HFF-Myc (cell line): Measurements from ENCODE around the gene CCDC174.

Experiments
- DNase-seq: peaks from one replicate; pipeline ENCODE4 v3.0.0-alpha.2; 2011; ENCODE audit warnings: low read depth; ENCODE audit errors: extremely low read depth
- H3K4me3 ChIP-seq: replicated peaks from 2 replicates; pipeline ENCODE4 v1.5.1; 2011; ENCODE audit warnings: low read depth, mild to moderate bottlenecking, control low read depth, low read length
- CTCF ChIP-seq: IDR thresholded peaks from 2 replicates; pipeline ENCODE4 v1.5.1; 2012; ENCODE audit warnings: mild to moderate bottlenecking, low read depth, low read length, control low read depth; ENCODE audit errors: missing control alignments

Gene CCDC174

GRCh38 chr3:14691719-14692118 is 40.2 kb downstream of the CCDC174 start:
- no peak for TF ChIP-seq CTCF
- DNase-seq: no peak
- no peak overlapping the region for H3K4me3 ChIP-seq

- no peak for TF ChIP-seq CTCF
- H3K4me3 ChIP-seq: no peak overlapping the region
- DNase-seq: no peak
These were observed 47.2 kb downstream of the CCDC174 start for GRCh38 chr3:14698601-14699244.

DNA sequence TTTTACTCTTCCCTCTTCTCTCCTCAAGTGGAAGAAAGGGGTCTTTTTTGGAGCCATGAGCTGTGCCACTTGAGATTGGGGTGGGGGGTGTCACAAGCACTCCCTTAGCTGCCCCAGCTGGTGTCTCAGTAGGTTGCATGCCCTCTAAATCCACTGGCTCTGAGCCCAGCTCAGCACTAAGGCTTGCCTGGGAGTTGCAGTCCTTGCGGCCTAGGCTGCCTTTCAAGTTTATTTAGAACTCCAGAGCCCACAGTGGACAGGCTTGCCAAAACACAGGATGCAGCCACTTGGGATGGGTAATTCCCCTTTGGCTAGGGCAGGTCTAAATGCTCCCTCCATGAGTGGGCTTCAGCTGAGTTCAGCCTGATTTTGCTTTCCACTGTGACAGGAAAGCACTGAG is 48.1 kb downstream of the CCDC174 start:
- no peak overlapping the region for H3K4me3 ChIP-seq
- TF ChIP-seq CTCF: no peak
- DNase-seq: no peak

DNA sequence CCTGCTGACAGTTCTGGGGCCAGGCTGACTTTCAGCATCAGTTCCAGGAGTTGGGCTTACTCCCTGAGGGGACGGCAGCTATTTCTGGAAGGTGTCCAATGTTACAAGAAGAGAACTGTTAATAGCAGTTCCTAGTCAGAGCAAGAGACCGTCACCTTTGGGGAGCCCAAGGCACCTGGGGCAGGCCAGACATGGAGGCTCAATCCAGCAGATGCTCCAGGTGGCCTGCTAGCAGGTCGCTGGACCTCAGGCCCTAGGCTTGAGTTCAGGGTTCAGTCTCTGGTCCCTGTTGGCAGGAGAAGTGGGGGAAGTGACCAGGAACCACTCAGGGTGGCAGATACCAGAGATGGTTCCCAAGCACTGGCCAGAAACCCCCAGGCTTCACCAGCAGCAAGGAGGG is 49.3 kb downstream of the CCDC174 start:
- TF ChIP-seq CTCF: no peak
- H3K4me3 ChIP-seq: no peak overlapping the region
- no peak for DNase-seq

DNA sequence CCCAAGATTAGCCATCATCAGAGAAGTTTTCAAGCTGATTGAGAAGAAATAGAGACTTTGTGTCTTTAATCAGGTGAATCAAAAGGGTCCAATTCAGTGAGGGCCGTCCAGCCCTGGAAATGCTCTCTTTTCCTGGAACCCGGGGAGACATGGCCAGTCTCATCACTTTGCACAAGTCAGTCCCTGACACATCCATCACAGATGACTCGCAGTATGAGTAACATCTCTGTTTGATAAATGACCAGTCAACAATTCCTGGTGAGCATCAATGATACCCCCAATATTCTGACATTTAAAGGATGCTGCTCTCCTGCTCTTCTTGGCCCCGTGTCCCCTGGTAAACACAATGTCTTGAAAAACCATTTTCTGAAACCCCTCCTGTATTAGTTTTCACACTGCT is 50.1 kb downstream of the CCDC174 start:
- no peak for DNase-seq
- TF ChIP-seq CTCF: no peak
- no peak overlapping the region for H3K4me3 ChIP-seq

DNA sequence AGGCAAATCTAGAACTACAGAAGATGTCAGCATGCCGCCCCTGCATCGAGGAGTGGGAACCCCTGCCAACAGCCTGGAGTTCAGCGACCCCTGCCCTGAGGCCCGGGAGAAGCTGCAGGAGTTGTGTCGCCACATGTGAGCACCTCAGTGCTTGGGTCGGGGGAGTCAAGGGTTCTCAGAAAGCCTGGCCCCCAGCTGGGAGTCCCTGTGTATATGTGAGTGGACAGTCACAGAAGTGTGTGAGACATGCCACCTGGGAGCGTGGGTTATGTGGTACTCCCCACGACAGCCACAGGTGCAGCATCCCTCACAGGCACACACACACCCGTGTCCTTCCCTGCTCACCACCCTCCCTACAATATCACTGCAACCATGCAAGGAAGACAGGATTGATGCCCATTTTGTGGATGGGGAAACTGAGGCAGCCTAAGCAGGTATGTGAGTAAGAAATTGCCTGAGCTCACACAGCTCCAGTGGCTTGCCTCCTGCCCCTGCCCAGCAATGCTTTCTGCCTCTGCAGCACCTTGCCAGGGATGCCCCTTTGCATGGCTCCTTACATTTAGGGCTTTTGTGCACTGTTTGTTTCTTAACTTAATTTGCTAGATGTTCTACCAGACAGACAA is 51.7 kb downstream of the CCDC174 start:
- TF ChIP-seq CTCF: no peak
- H3K4me3 ChIP-seq: no peak overlapping the region

More for the DNA sequence above, 51.7 kb downstream of the CCDC174 start:
- DNase-seq: no peak
